GM12878 (cell line): Measurements from ENCODE around the gene PTPRD.

Experiments
- CEBPB ChIP-seq, 2 experiments: fragments of 150-350 bp in 1 of 2; IDR thresholded peaks; 2 replicates each; pipeline ENCODE4 v1.6.1; 2012 to 2014; ENCODE audit warnings: low read depth in 2 of 2, low read length in 2 of 2, borderline replicate concordance in 1 of 2, inconsistent platforms in 1 of 2
- CTCF ChIP-seq, 3 experiments: IDR thresholded peaks in 2 of 3; conservative IDR thresholded peaks in 1 of 3; 2 replicates each; pipeline ENCODE4 v1.5.1; 2011; ENCODE audit warnings: low read depth in 3 of 3, low read length in 3 of 3, mild to moderate bottlenecking in 3 of 3, control low read depth in 2 of 3, moderate library complexity in 2 of 3, inconsistent platforms in 1 of 3, mixed read lengths in 1 of 3; ENCODE audit not compliant: control insufficient read depth in 2 of 3, insufficient read depth in 1 of 3; ENCODE audit errors: extremely low read depth in 1 of 3
- EZH2 ChIP-seq: IDR thresholded peaks from 2 replicates; pipeline ENCODE4 v1.6.1; 2012; ENCODE audit warnings: low read depth, mild to moderate bottlenecking, control low read depth, inconsistent platforms, low read length, borderline replicate concordance; ENCODE audit not compliant: control insufficient read depth
- MAX ChIP-seq: IDR thresholded peaks from 2 replicates; pipeline ENCODE4 v1.6.1; 2012; ENCODE audit warnings: low read depth, low read length, improper control_type of control experiment
- NBN ChIP-seq: fragments of 450-650 bp; IDR thresholded peaks from 2 replicates; pipeline ENCODE4 v1.6.1; 2016
- PAX5 ChIP-seq: IDR thresholded peaks from 2 replicates; pipeline ENCODE4 v1.6.1; 2011; ENCODE audit warnings: low read depth, low read length, borderline replicate concordance
- PAX8 ChIP-seq: fragments of 450-650 bp; IDR thresholded peaks from 2 replicates; pipeline ENCODE4 v1.6.1; 2017; ENCODE audit warnings: mild to moderate bottlenecking, moderate library complexity
- POLR2AphosphoS2 ChIP-seq: IDR thresholded peaks from 2 replicates; pipeline ENCODE4 v1.6.1; 2011; ENCODE audit warnings: low read depth, mild to moderate bottlenecking, low read length, improper control_type of control experiment, moderate library complexity
- RAD21 ChIP-seq: IDR thresholded peaks from 2 replicates; pipeline ENCODE4 v1.6.1; 2011; ENCODE audit warnings: mild to moderate bottlenecking, low read depth, low read length, moderate library complexity; ENCODE audit not compliant: insufficient read depth
- REST ChIP-seq: IDR thresholded peaks from 2 replicates; pipeline ENCODE4 v1.6.1; 2012; ENCODE audit warnings: mild to moderate bottlenecking, low read depth, low read length
- RFX5 ChIP-seq: IDR thresholded peaks from 2 replicates; pipeline ENCODE4 v1.6.1; 2011; ENCODE audit warnings: low read depth, low read length, improper control_type of control experiment
- YY1 ChIP-seq: IDR thresholded peaks from 2 replicates; pipeline ENCODE4 v1.6.1; 2011; ENCODE audit warnings: low read depth, mild to moderate bottlenecking, low read length

- no peak for TF ChIP-seq RFX5
- no peak for TF ChIP-seq MAX
- no peak for TF ChIP-seq PAX8
- no peak for TF ChIP-seq CTCF (IDR thresholded peaks at IDR 0.05 in 2 of 3, conservative IDR thresholded peaks at IDR 0.05 in 1 of 3; ENCODE audit: control insufficient read depth in 2 of 3, extremely low read depth in 1 of 3, insufficient read depth in 1 of 3, low read depth in 3 of 3, low read length in 3 of 3)
- no peak for TF ChIP-seq NBN
- TF ChIP-seq POLR2AphosphoS2 = no peak
- TF ChIP-seq CEBPB (IDR thresholded peaks at IDR 0.05; ENCODE audit: borderline replicate concordance in 1 of 2, low read depth in 2 of 2, low read length in 2 of 2) = no peak
- TF ChIP-seq EZH2 = no peak
- TF ChIP-seq PAX5 = no peak
- TF ChIP-seq REST = no peak
- no peak for TF ChIP-seq YY1
- TF ChIP-seq RAD21 = no peak
These were observed 1049.0 kb downstream of the PTPRD start for GRCh38 chr9:9563817-9564216.
